PFSK-1 (cell line): ENCODE data around the gene PANX2.

Experiments used
- POLR2AphosphoS5 ChIP-seq: IDR thresholded peaks from 2 replicates; pipeline ENCODE4 v1.6.1; 2012; ENCODE audit warnings: low read depth, mild to moderate bottlenecking, control low read depth, low read length, moderate library complexity
- TAF1 ChIP-seq: IDR thresholded peaks from 2 replicates; pipeline ENCODE4 v1.6.1; 2012; ENCODE audit warnings: low read length, control low read depth, borderline replicate concordance; ENCODE audit not compliant: insufficient read depth

DNA sequence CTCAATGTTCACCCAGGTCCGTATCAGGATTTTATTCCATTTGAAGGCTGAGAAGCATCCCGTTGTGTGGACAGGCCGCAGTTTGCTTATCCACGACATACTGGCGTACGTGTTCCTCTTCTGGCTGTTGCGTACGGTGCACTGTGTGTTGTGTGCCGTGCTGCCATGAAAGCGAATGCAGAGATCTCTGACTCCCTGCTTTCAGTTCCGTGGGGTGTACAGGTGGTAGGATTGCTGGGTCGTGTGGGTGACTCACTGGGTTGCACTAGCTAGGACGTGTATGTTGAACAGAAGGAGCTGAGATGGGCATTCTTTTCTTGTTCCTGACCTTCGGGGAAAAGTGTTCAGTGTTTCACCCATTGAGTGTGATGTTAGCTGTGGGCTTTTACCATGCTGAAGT is 40.6 kb downstream of the PANX2 start:
- TF ChIP-seq TAF1 (no peak), POLR2AphosphoS5 (no peak)
